Mesenchymal stem cell (in vitro differentiated cells and primary cell): ENCODE data around the gene PPP2CA.

ENCODE experiments used
- DNase-seq: peaks from one replicate; pipeline ENCODE4 v3.0.0-alpha.2; 2013
- H2AFZ ChIP-seq: one replicate; pipeline ENCODE4 v1.6.1; 2013; ENCODE audit warnings: low read depth, mild to moderate bottlenecking, control low read depth, inconsistent platforms, low read length, moderate library complexity
- H2AK5ac ChIP-seq: 2 replicates; pipeline ENCODE4 v1.6.1; 2013; ENCODE audit warnings: low read length, moderate library complexity, mild to moderate bottlenecking, inconsistent platforms; ENCODE audit not compliant: severe bottlenecking
- H2BK120ac ChIP-seq: one replicate; pipeline ENCODE4 v1.6.1; 2013; ENCODE audit warnings: low read depth, mild to moderate bottlenecking, inconsistent platforms, low read length, moderate library complexity
- H2BK12ac ChIP-seq, 2 experiments: one replicate each; pipeline ENCODE4 v1.6.1; 2013; ENCODE audit warnings: inconsistent platforms in 2 of 2, low read length in 2 of 2, mild to moderate bottlenecking in 2 of 2, moderate library complexity in 2 of 2, control low read depth in 1 of 2
- H2BK15ac ChIP-seq: one replicate; pipeline ENCODE4 v1.6.1; 2013; ENCODE audit warnings: mild to moderate bottlenecking, low read depth, inconsistent platforms; ENCODE audit not compliant: poor library complexity, severe bottlenecking
- H2BK5ac ChIP-seq: 2 replicates; pipeline ENCODE4 v1.6.1; 2013; ENCODE audit warnings: low read depth, mild to moderate bottlenecking, low read length, control low read depth, inconsistent platforms; ENCODE audit not compliant: poor library complexity, severe bottlenecking
- H3K14ac ChIP-seq, 2 experiments: one replicate each; pipeline ENCODE4 v1.6.1; 2013; ENCODE audit warnings: inconsistent platforms in 2 of 2, low read length in 2 of 2, control low read depth in 1 of 2, mild to moderate bottlenecking in 1 of 2, moderate library complexity in 1 of 2
- H3K18ac ChIP-seq, 2 experiments: one replicate each; pipeline ENCODE4 v1.6.1; 2013; ENCODE audit warnings: inconsistent platforms in 2 of 2, low read length in 2 of 2, control low read depth in 1 of 2, low read depth in 1 of 2, mild to moderate bottlenecking in 1 of 2
- H3K23ac ChIP-seq, 2 experiments: one replicate each; pipeline ENCODE4 v1.6.1; 2013; ENCODE audit warnings: inconsistent platforms in 2 of 2, low read length in 2 of 2, mild to moderate bottlenecking in 2 of 2, moderate library complexity in 2 of 2, control low read depth in 1 of 2
- H3K27ac ChIP-seq: 2 replicates; pipeline ENCODE4 v1.5.1; 2013; ENCODE audit warnings: mild to moderate bottlenecking, moderate library complexity, low read length, control low read depth, inconsistent platforms; ENCODE audit not compliant: poor library complexity, severe bottlenecking
- H3K27me3 ChIP-seq, 2 experiments: 2 replicates each; pipeline versions ENCODE4 v1.6.1 to v1.7.0; 2013; ENCODE audit warnings: low read length in 2 of 2, mild to moderate bottlenecking in 2 of 2, moderate library complexity in 2 of 2, control low read depth in 1 of 2, inconsistent platforms in 1 of 2; ENCODE audit not compliant: control insufficient read depth in 1 of 2, insufficient read depth in 1 of 2
- H3K36me3 ChIP-seq, 2 experiments: 2 replicates each; pipeline versions ENCODE4 v1.6.1 to v1.7.0; 2013; ENCODE audit warnings: low read length in 2 of 2, control low read depth in 1 of 2, inconsistent platforms in 1 of 2, low read depth in 1 of 2, mild to moderate bottlenecking in 1 of 2; ENCODE audit not compliant: insufficient read depth in 2 of 2, control insufficient read depth in 1 of 2
- H3K4ac ChIP-seq, 2 experiments: one replicate each; pipeline ENCODE4 v1.6.1; 2013; ENCODE audit warnings: inconsistent platforms in 2 of 2, low read length in 2 of 2, mild to moderate bottlenecking in 2 of 2, moderate library complexity in 2 of 2, control low read depth in 1 of 2, low read depth in 1 of 2
- H3K4me1 ChIP-seq: 2 replicates; pipeline ENCODE4 v1.6.1; 2013; ENCODE audit warnings: low read depth, low read length, control low read depth; ENCODE audit not compliant: control insufficient read depth, insufficient read depth
- H3K4me2 ChIP-seq: 2 replicates; pipeline ENCODE4 v1.6.1; 2013; ENCODE audit warnings: low read length, mild to moderate bottlenecking, inconsistent platforms; ENCODE audit not compliant: poor library complexity, severe bottlenecking
- H3K4me3 ChIP-seq, 2 experiments: 2 replicates each; pipeline versions ENCODE4 v1.5.1 to v1.7.0; 2013; ENCODE audit warnings: low read length in 2 of 2, mild to moderate bottlenecking in 2 of 2, control low read depth in 1 of 2, low read depth in 1 of 2; ENCODE audit not compliant: insufficient read depth in 1 of 2
- H3K79me1 ChIP-seq: replicated peaks from 2 replicates; pipeline ENCODE4 v1.6.1; 2013; ENCODE audit warnings: mild to moderate bottlenecking, control low read depth, low read length, inconsistent platforms; ENCODE audit not compliant: poor library complexity, severe bottlenecking
- H3K9ac ChIP-seq: 2 replicates; pipeline ENCODE4 v1.7.0; 2013; ENCODE audit warnings: mild to moderate bottlenecking, low read length, moderate library complexity
- H3K9me3 ChIP-seq: 2 replicates; pipeline ENCODE4 v1.7.0; 2013; ENCODE audit warnings: mild to moderate bottlenecking, low read length; ENCODE audit not compliant: control insufficient read depth
- H4K8ac ChIP-seq: one replicate; pipeline ENCODE4 v1.6.1; 2013; ENCODE audit warnings: inconsistent platforms, mild to moderate bottlenecking, low read length, moderate library complexity
- H4K91ac ChIP-seq: one replicate; pipeline ENCODE4 v1.6.1; 2013; ENCODE audit warnings: mild to moderate bottlenecking, low read length, inconsistent platforms
- WGBS: methylation state at CpG from one replicate; pipeline ENCODE4 v1.1.7; 2013; ENCODE audit warnings: mixed read lengths; 5-methylcytosine and 5-hydroxymethylcytosine counted together

The PPP2CA gene

GRCh38 chr5:134247428-134248224 lies 21.8 kb upstream of the PPP2CA start:
- Histone ChIP-seq H3K14ac (no peak overlapping the region), H3K4me3 (peak overlapping the region in 1 of 2 experiments; percentile 34), H2BK15ac (no peak overlapping the region), H2BK120ac (no peak overlapping the region), H2BK12ac (no peak overlapping the region), H3K4ac (no peak overlapping the region), H2BK5ac (no peak overlapping the region), H3K36me3 (no peaks in the 10 kb centered on the region), H3K79me1 (no peaks in the 10 kb centered on the region), H3K27me3 (no peaks in the 10 kb centered on the region), H3K9ac (peak overlapping the region; percentile 52), H4K91ac (no peak overlapping the region), H3K4me2 (no peak overlapping the region), H3K18ac (no peak overlapping the region), H3K23ac (no peak overlapping the region), H3K9me3 (no peaks in the 10 kb centered on the region), H2AK5ac (peak overlapping the region; percentile 61), H3K27ac (no peak overlapping the region), H4K8ac (no peak overlapping the region), H3K4me1 (peaks cover 11% of the 10 kb centered on the region), H2AFZ (no peak overlapping the region)
- WGBS: 66% methylated on average over 5 of the region's 6 CpGs
- DNase-seq: peak; percentile 89

- H3K14ac ChIP-seq: no peak overlapping the region
- no peaks in the 10 kb centered on the region for H3K79me1 ChIP-seq
- no peak overlapping the region for H2BK5ac ChIP-seq
- H3K9ac ChIP-seq: peak overlapping the region; percentile 52
- peak overlapping the region in 1 of 2 experiments; percentile 22 for H3K18ac ChIP-seq
- H2BK12ac ChIP-seq: peak overlapping the region in 1 of 2 experiments; percentile 72
- H3K4me1 ChIP-seq: peaks cover 14% of the 10 kb centered on the region
- H3K23ac ChIP-seq: no peak overlapping the region
- H3K4ac ChIP-seq: peak overlapping the region in 1 of 2 experiments; percentile 71
- H4K91ac ChIP-seq: peak overlapping the region; percentile 63
- H3K4me3 ChIP-seq: no peak overlapping the region
- no peaks in the 10 kb centered on the region for H3K9me3 ChIP-seq
- peak overlapping the region; percentile 44 for H3K27ac ChIP-seq
- no peaks in the 10 kb centered on the region for H3K36me3 ChIP-seq
- H2AFZ ChIP-seq: no peak overlapping the region
- H3K4me2 ChIP-seq: no peak overlapping the region
- H4K8ac ChIP-seq: peak overlapping the region; percentile 67
- H2BK120ac ChIP-seq: no peak overlapping the region
- 94% methylated on average over 5 of the region's 5 CpGs for WGBS
- H2BK15ac ChIP-seq: no peak overlapping the region
- peak overlapping the region; percentile 71 for H2AK5ac ChIP-seq
- DNase-seq: no peak
- H3K27me3 ChIP-seq: no peaks in the 10 kb centered on the region
Observed at GRCh38 chr5:134246771-134247427, 21.0 kb upstream of the PPP2CA start.

DNA sequence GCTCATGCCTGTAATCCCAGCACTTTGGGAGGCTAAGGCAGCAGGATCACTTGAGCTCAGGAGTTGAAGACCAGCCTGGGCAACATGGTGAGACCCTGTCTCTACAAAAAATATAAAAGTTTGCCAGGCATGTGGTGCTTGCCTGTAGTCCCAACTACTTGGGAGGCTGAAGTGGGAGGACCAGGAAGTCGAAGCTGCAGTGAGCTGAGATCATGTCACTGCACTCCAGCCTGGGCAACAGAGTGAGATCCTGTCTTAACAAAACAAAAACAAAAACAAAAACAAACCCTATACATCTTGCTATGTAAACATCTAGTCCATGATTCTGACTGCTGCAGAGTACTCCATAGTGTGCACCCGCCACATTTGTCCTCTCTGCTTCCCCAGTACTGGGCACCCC lies 19.8 kb upstream of the PPP2CA start:
- no peak overlapping the region for H3K9ac ChIP-seq
- H2BK15ac ChIP-seq: no peak overlapping the region
- peak overlapping the region; percentile 87 for H3K27ac ChIP-seq
- H3K79me1 ChIP-seq: no peaks in the 10 kb centered on the region
- no peak overlapping the region for H2BK120ac ChIP-seq
- WGBS: 90% methylated on average over 2 of the region's 2 CpGs
- H3K4me3 ChIP-seq: no peak overlapping the region
- H2BK12ac ChIP-seq: no peak overlapping the region
- no peak overlapping the region for H2AFZ ChIP-seq
- H3K4me1 ChIP-seq: peaks cover 16% of the 10 kb centered on the region
- H3K4ac ChIP-seq: no peak overlapping the region
- no peak overlapping the region for H3K14ac ChIP-seq
- no peak overlapping the region for H4K91ac ChIP-seq
- H3K18ac ChIP-seq: peak overlapping the region; percentile 4 to 81
- H3K23ac ChIP-seq: no peak overlapping the region
- no peak for DNase-seq
- H3K9me3 ChIP-seq: no peaks in the 10 kb centered on the region
- H3K36me3 ChIP-seq: no peaks in the 10 kb centered on the region
- peak overlapping the region; percentile 33 for H4K8ac ChIP-seq
- no peak overlapping the region for H2BK5ac ChIP-seq
- no peaks in the 10 kb centered on the region for H3K27me3 ChIP-seq
- no peak overlapping the region for H3K4me2 ChIP-seq
- H2AK5ac ChIP-seq: peak overlapping the region; percentile 69

DNA sequence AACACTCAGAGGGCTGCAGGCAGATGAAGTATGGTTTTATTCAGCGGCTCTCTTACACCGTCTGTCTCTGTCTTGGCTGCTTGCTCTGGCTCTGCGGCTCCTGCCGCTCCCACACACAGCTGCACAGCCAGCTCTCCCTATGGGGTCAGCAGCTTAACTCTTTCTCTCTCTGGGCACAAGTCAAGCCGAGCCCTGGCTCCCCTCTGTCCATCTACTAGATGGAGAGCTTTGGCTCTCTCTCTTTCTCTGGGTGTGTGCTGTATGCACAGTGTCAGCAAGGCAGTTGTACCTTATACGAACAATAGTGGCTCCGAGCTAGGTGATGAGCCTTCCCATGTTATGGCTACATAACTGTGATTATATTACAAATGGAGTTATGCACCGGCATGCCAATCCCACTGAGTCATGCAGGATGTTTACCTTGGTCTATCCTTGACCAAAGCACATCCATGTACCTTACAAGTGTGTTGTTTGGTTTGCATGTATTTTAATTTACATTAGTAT lies 19.3 kb upstream of the PPP2CA start:
- Histone ChIP-seq H3K4me1 (peaks cover 18% of the 10 kb centered on the region), H3K18ac (no peak overlapping the region), H3K4ac (no peak overlapping the region), H2AFZ (peak overlapping the region; percentile 64), H2AK5ac (no peak overlapping the region), H3K9ac (peak overlapping the region; percentile 52), H3K23ac (no peak overlapping the region), H3K14ac (no peak overlapping the region), H2BK15ac (no peak overlapping the region), H3K9me3 (no peaks in the 10 kb centered on the region), H3K27me3 (no peaks in the 10 kb centered on the region), H3K79me1 (no peaks in the 10 kb centered on the region), H2BK5ac (peak overlapping the region; percentile 59), H2BK12ac (peak overlapping the region in 1 of 2 experiments; percentile 68), H3K36me3 (no peaks in the 10 kb centered on the region), H4K91ac (no peak overlapping the region), H3K4me2 (peak overlapping the region; percentile 46), H2BK120ac (no peak overlapping the region), H3K27ac (peak overlapping the region; percentile 87), H4K8ac (peak overlapping the region; percentile 75), H3K4me3 (peak overlapping the region in 1 of 2 experiments; percentile 45)
- WGBS: 22% methylated on average over 7 of the region's 8 CpGs
- DNase-seq: peak; percentile 67
